Cardiac fibroblast (primary cell): ENCODE measurements around the gene SMARCAD1.
"Not testable (repeated sequence)": the region's sequence is repeated elsewhere in the genome, so short reads cannot be mapped to it uniquely, and the experiment has no call there.

ENCODE experiments used
- DNase-seq, 2 donors: peaks; one replicate each; pipeline versions ENCODE4 v3.0.0 to v3.0.0-alpha.2; 2010; ENCODE audit warnings: low read depth in 2 of 2
- H3K4me3 ChIP-seq, 2 donors: replicated peaks in 1 of 2; 1 replicate in 1 of 2; 2 replicates in 1 of 2; pipeline ENCODE4 v1.5.1; 2011; ENCODE audit warnings: low read depth in 2 of 2, low read length in 2 of 2, mild to moderate bottlenecking in 2 of 2, moderate library complexity in 1 of 2
- CTCF ChIP-seq: IDR thresholded peaks from one replicate; pipeline ENCODE4 v1.5.1; 2011; ENCODE audit warnings: low read depth, mild to moderate bottlenecking, low read length, inconsistent platforms

SMARCAD1 gene

DNA sequence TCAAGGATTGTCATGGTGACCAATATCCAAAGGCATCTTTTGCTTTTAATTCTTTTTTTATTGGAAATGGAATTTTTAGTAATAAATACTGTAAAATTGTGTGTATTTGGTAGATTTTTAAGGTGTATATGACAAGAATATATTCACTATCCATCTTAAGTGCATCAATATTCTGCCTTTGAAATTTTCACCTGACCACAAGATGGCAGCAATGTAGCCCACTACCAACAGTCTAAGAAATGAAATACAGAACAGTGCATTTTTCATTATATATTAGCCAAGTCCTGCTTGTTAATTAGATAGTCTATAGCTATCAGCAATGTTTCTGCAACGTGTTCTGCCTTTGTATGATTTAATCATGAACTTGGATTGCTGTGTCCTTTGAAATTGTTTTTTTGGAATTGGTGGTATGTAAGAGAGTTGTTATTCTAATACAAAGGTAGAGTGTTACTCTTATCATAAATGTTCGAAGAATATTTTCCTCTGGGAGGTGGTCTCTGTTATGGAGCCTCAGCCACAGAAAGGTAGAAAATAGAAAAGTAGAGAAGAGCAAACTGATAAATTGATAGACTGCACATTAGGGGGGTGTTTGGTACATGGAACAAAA lies 96.8 kb downstream of the SMARCAD1 start:
- H3K4me3 ChIP-seq = no peak overlapping the region
- DNase-seq = peak; percentile 66 to 71
- peak; percentile 55 for TF ChIP-seq CTCF

DNA sequence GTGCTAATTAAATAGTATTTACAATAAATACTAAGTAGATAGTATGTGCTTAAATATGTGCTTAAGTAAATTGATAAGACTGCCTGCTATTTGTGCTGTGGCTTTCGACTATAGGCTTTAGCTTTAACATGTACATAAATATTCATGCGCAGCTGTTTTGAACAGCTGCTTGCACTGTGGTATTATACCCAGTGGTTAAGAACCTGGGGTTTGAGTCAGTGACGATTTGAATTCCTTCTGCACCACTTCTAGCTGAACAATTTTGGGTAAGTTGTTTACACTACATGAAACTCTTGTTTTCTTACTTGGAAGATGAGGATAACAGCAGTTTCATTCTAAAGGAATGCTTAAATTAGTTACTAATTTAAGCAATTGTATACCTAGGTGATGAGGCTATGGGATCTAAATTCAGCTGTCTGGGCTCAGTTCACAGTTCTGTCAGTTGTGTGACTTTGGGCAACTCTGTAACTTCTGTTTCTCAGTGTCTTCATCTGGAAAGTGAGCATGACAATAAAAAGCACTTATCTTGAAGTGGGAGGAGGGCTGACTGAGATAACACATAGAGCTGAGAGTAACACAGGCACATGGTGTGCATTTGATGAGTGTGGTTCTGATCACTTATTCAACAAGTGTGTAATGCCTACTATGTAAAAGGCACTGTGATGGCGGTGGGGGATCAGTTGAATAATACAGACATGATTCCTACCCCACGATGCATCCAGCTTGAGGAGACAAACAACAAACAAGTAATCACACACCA lies 98.0 kb downstream of the SMARCAD1 start:
- DNase-seq = peak in 1 of 2 donors; percentile 36
- no peak overlapping the region for H3K4me3 ChIP-seq
- no peak for TF ChIP-seq CTCF

DNA sequence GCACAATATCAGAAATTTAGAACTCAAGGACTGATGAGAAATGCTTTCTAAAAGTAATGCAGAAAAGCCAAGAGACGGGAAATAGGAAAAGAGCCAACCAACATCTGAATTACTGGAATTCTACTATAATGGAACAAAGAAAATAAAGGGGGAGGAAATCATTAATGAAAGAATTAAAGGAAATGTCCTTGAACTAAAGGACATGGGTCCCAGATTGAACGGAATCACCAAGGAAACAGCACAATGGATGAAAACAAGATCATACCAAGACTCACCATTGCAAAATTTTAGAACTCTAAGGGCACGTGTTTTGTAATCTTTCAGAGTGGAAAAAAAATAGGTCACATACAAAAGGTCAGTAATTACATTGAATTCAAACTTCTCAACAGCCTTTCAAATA lies 99.0 kb downstream of the SMARCAD1 start:
- no peak for TF ChIP-seq CTCF
- DNase-seq = peak; percentile 65 to 71
- no peak overlapping the region for H3K4me3 ChIP-seq

GRCh38 chr4:94307231-94307871 lies 99.7 kb downstream of the SMARCAD1 start:
- no peak for TF ChIP-seq CTCF
- H3K4me3 ChIP-seq = no peak overlapping the region
- DNase-seq = peak in 1 of 2 donors; percentile 13

- DNase-seq, H3K4me3 ChIP-seq: not testable (repeated sequence)
Measured at GRCh38 chr4:94319927-94320326, 112.3 kb downstream of the SMARCAD1 start.

DNA sequence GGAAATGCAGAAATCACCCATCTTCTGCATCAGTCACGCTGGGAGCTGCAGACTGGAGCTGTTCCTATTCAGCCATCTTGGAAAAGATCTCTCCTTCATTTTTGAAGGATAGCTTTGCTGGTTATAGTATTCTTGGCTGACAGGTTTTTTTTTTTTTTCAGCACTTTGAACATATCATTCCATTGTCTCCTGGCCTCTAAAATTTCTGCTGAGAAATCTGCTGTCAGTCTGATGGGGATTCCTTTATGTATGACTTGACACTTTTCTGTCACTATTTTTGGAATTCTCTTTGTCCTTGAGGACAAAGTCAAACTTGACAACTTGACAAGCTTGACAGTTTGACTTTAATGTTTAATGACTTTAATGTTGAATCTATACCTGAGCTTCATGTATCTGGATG lies 118.2 kb downstream of the SMARCAD1 start:
- H3K4me3 ChIP-seq = no peak overlapping the region
- no peak for TF ChIP-seq CTCF
- DNase-seq = no peak

DNA sequence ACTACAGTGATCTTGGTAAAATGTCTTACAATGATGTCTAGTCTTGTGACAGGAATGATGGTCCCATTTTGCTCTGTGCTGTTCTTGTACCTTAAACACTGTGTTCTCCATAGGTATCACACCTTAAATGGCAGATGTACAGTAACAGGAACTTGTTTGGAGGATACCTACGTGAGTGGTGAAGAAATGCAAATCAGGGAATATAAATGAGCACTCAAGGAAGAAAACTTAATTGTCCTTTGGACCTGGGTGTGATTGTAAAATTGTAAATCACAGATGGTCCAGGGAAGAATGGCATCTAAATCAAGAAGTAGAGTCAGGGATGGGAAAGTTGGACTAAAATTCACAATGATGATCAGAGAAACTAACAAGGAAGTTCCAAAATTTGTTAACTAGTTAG lies 122.3 kb downstream of the SMARCAD1 start:
- TF ChIP-seq CTCF = no peak
- H3K4me3 ChIP-seq = no peak overlapping the region
- no peak for DNase-seq
